Activated naive CD4-positive, alpha-beta T cell treated with anti-CD3 and anti-CD28 coated beads for 36 hours (primary cell): ENCODE data around the gene TMEM184B. TPM values are rescaled to one million over a fixed set of nuclear protein-coding genes. Genes with fewer than 3 reads are reported as not detected.

Experiments used
- CTCF ChIA-PET: fragments of 350-600 bp; sonication (Branson Sonifier 250); formaldehyde crosslinking; loops from one replicate; lab custom pipeline; 2021; ENCODE audit warnings: antibody characterized with exemption; lab: Charles Lee
- DNase-seq: peaks from one replicate; pipeline ENCODE4 v3.0.0-alpha.2; 2020
- H3K27ac Mint-ChIP-seq: one replicate; pipeline ENCODE4 v1.8.0; 2021; ENCODE audit warnings: mild to moderate bottlenecking, mixed read lengths
- H3K27me3 Mint-ChIP-seq: one replicate; pipeline ENCODE4 v1.8.0; 2021; ENCODE audit warnings: low read depth, mixed read lengths
- H3K36me3 Mint-ChIP-seq: one replicate; pipeline ENCODE4 v1.8.0; 2021; ENCODE audit warnings: low read depth, mixed read lengths
- H3K4me1 Mint-ChIP-seq: one replicate; pipeline ENCODE4 v1.8.0; 2021; ENCODE audit warnings: low read depth, mixed read lengths
- H3K4me3 Mint-ChIP-seq: one replicate; pipeline ENCODE4 v1.8.0; 2021; ENCODE audit warnings: mild to moderate bottlenecking, moderate library complexity, mixed read lengths
- H3K9me3 Mint-ChIP-seq: one replicate; pipeline ENCODE4 v1.8.0; 2021; ENCODE audit warnings: mixed read lengths
- intact Hi-C: fragments of 100-400 bp; cut with micrococcal nuclease; formaldehyde crosslinking; loops from one replicate; pipeline ENCODE4 v1.15.1; 2023
- total RNA-seq, 2 experiments: library from RNA; stranded (reverse); gene quantifications; one replicate each; pipeline ENCODE4 v1.2.3, GENCODE V29; 2021

The TMEM184B gene
- total RNA-seq, 2 experiments from 2014 or later: 15.0 to 15.3 TPM

DNA sequence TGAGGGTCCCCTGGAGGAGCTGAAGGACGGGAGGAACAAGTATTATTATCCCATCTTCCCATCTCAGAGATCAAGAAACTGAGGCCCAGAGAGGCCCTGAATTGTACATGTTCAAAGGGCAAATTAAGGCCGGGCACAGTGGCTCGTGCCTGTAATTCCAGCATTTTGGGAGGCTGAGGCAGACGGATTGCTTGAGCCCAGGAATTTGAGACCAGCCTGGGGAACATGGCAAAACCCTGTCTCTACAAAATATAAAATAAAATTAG lies 99.2 kb downstream of the TMEM184B start:
- Mint-ChIP-seq H3K9me3 (no peaks in the 10 kb centered on the region), H3K27ac (no peak overlapping the region), H3K4me3 (no peak overlapping the region), H3K36me3 (no peaks in the 10 kb centered on the region), H3K4me1 (peaks cover 52% of the 10 kb centered on the region), H3K27me3 (no peaks in the 10 kb centered on the region)
- CTCF ChIA-PET: no interaction called here
- intact Hi-C loops: no loop called here
- DNase-seq: no peak

DNA sequence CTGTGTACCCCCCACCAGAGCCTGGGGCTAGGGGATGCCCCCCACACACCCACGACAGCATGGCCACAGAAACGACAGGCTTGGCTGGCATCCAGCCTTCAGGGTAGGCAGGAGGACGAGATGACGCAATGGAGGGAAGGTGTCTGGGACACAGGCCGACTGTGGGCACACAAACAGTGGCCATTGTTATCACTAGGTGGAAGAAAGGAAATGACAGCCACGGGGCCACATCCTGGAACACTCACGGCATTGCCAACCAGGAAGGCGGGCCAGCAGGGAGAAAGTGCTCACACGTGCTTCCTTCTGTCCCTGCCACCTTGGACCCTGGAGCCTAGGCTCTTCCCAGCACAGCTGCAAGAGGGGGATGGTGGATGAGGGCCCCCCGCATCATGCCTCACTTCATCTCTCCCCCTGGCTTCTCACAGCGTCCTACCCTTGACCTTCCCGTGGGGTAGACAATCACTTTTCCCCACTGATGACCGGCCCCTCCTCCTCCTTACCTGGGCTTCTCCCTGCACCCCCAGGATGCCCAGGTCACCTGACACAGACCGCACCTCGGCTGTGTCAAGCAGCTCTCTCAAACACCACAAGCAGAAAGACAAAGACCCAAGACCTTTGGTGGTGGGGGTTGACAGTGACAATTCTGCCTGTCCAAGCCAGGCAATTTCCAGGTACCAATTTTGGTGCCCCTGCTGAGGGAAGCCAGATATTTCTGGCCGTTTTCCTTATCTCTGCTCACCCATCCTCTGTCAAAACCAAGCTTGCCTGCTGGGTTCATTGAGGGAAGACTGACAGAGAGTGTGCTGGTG lies 99.8 kb downstream of the TMEM184B start:
- peak; percentile 29 for DNase-seq
- Mint-ChIP-seq H3K27ac (peak overlapping the region; percentile 24), H3K36me3 (peaks cover under 1% of the 10 kb centered on the region), H3K4me1 (peaks cover 48% of the 10 kb centered on the region), H3K27me3 (no peaks in the 10 kb centered on the region), H3K4me3 (no peak overlapping the region), H3K9me3 (no peaks in the 10 kb centered on the region)
- intact Hi-C loops: no loop called here
- CTCF ChIA-PET: no interaction called here

DNA sequence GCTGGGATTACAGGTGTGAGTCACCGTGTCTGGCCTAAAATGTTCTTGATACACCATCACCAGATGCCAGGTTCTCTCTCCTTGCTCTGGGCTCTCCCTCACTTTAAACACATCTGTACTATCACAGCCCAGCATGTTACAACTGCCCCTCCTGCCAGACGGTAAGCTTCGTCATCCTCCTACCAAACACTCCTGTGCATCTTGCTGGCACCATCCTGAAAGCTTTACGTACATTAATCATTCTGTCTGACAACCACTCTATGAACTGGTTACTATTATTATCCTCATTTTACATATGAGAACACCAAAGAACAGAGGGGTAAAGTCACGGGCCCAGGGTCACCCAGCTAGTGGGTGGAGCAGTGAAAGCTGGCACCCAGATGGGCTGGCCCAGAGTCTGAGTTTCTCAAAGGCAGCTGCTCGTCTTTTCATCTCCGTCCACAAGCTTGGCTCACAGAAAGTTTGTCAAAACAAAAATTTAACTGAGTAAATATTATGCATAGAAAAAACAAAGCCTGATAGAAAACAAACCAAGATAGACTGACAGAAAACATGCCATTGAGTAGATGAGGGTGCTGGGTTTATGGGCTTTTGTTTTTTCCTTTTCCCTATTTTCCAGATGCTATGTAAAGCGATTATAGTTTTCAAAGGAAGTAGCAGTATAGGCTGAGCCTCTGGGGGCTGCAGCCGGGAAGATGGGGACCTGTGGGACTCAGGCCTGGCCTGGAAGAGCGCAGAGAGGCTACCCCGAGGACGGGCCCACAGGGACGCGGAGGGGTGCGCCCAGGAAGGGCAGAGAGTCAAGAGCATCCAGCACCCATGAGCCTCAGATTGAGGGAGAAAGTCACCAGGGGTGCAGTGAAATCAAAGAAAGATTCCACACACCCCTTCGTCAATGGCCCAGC lies 100.6 kb downstream of the TMEM184B start:
- intact Hi-C loops: no loop called here
- H3K4me1 Mint-ChIP-seq: peaks cover 41% of the 10 kb centered on the region
- DNase-seq: no peak
- H3K9me3 Mint-ChIP-seq: no peaks in the 10 kb centered on the region
- H3K36me3 Mint-ChIP-seq: peaks cover 3% of the 10 kb centered on the region
- CTCF ChIA-PET: no interaction called here
- no peak overlapping the region for H3K27ac Mint-ChIP-seq
- no peak overlapping the region for H3K4me3 Mint-ChIP-seq
- no peaks in the 10 kb centered on the region for H3K27me3 Mint-ChIP-seq

DNA sequence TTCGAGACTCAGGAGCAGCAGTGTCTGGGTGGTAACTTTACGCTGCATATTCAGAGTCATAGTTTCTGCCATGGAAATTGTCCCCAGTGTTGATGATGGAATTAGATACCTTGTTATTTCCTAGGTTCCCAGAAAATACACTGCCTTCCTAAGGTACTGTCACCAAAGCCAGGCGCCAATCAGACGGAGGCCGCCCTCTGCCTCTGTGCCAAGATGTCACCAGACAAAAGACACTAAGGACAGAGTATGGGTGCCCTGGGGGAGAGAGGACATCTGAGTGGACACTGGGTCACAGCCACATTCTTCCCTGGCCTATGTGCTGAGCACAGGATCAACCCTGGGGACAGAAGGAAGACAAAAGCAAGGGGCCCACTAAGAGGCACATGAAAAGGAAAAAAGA lies 102.3 kb downstream of the TMEM184B start:
- DNase-seq: no peak
- CTCF ChIA-PET: no interaction called here
- Mint-ChIP-seq H3K4me3 (no peak overlapping the region), H3K27me3 (no peaks in the 10 kb centered on the region), H3K27ac (no peak overlapping the region), H3K9me3 (no peaks in the 10 kb centered on the region), H3K36me3 (peaks cover 12% of the 10 kb centered on the region), H3K4me1 (peaks cover 24% of the 10 kb centered on the region)
- intact Hi-C loops: no loop called here

Other genes starting within 250 kb of the TMEM184B start
- 10 to 100 TPM; 17.9 to 22.1 TPM for gene PICK1, start 215.6 kb downstream of the TMEM184B start, total RNA-seq
- gene SLC16A8, start 188.8 kb downstream of the TMEM184B start, total RNA-seq: not detected
- gene BAIAP2L2, start 162.3 kb downstream of the TMEM184B start, total RNA-seq: 1 to 10 TPM; 1.2 to 1.6 TPM
- gene PLA2G6, start 91.2 kb downstream of the TMEM184B start, total RNA-seq: 10 to 100 TPM; 80.2 to 85.3 TPM
- gene MAFF, start 71.0 kb downstream of the TMEM184B start, total RNA-seq: 1 to 10 TPM; 2.7 to 2.8 TPM
- 100 to 1,000 TPM; 105 to 108 TPM for gene CSNK1E, start 44.4 kb upstream of the TMEM184B start, total RNA-seq
- gene KCNJ4, start 182.2 kb upstream of the TMEM184B start, total RNA-seq: not detected
- gene KDELR3, start 195.1 kb upstream of the TMEM184B start, total RNA-seq: under 1 TPM; 0.57 to 0.77 TPM
- gene DDX17, start 233.3 kb upstream of the TMEM184B start, total RNA-seq: 100 to 1,000 TPM; 319 to 341 TPM